ENCODE data around the gene CEP170B. TPM values are rescaled to one million over a fixed set of nuclear protein-coding genes. Genes with fewer than 3 reads are reported as not detected.

CEP170B gene
- total and polyA plus RNA-seq, 9 of the 15 experiments (the other 6 are each of a cell fraction or from before 2014, with no cell fraction given), result 0.01 to 10.2 (median 2.2) TPM

- BruUV-seq (replicated peaks), result no TSS peak
- FAIRE-seq (no peak), ATAC-seq (no peak), DNase-seq (ENCODE audit: extremely low read depth in 1 of 4, low spot score in 3 of 4) (no peak)
- Histone ChIP-seq H3K36me3 (ENCODE audit: control insufficient read depth, insufficient read depth, low read length) (no peaks in the 10 kb centered on the region), H3K79me2 (ENCODE audit: control insufficient read depth, insufficient read depth, low read length) (no peaks in the 10 kb centered on the region), H3K4me3 (no peak overlapping the region), H3K9me3 (replicated peaks; ENCODE audit: control insufficient read depth, insufficient read depth, low read depth, low read length) (0 out of 2 replicates have a peak, but pooled peaks cover 2% of the 10 kb centered on the region), H2AFZ (ENCODE audit: low read depth, low read length) (no peak overlapping the region), H3K27me3 (ENCODE audit: control insufficient read depth in 2 of 2, insufficient read depth in 2 of 2, low read length in 2 of 2) (no peaks in the 10 kb centered on the region), H3K9me1 (ENCODE audit: control insufficient read depth, insufficient read depth, low read length) (no peaks in the 10 kb centered on the region), H3K4me1 (replicated peaks in 1 of 2; ENCODE audit: control insufficient read depth in 2 of 2, insufficient read depth in 2 of 2, low read length in 2 of 2) (peaks cover 0 to 43% of the 10 kb centered on the region in 2 experiments; a peak in 2 of 5 replicates), H3K9ac (ENCODE audit: insufficient read depth in 1 of 2, low read depth in 2 of 2, low read length in 2 of 2) (no peak overlapping the region), H3K27ac (ENCODE audit: extremely low read depth, low read depth, low read length) (no peak overlapping the region), H4K20me1 (replicated peaks; ENCODE audit: control insufficient read depth, insufficient read depth, low read length) (no peaks in the 10 kb centered on the region), H3K4me2 (ENCODE audit: insufficient read depth, low read length) (no peak overlapping the region)
- 23% methylated on average over 4 of the region's 4 CpGs for WGBS (ENCODE audit: insufficient coverage, low coverage, missing lambda C conversion rate)
- intact Hi-C loops (cut with micrococcal nuclease), result no loop called here
- TF ChIP-seq BCL6 (CRISPR knock-in tag; IDR thresholded peaks at IDR 0.05) (no peak), YY1 (IDR thresholded peaks at IDR 0.05; ENCODE audit: borderline replicate concordance in 1 of 3, control insufficient read depth in 1 of 3, extremely low read depth in 1 of 3, insufficient read depth in 3 of 3, insufficient read length in 1 of 3, insufficient replicate concordance in 2 of 3, low read depth in 1 of 3, low read length in 2 of 3) (peak in 1 of 3 experiments; percentile 10), SREBF2 (CRISPR knock-in tag; IDR thresholded peaks at IDR 0.05) (no peak), CBX3 (IDR thresholded peaks at IDR 0.05; ENCODE audit: borderline replicate concordance in 1 of 2, low read length in 2 of 2) (peak in 1 of 2 experiments; percentile 65; a peak in 1 of 3 replicates), TRIM28 (IDR thresholded peaks at IDR 0.05) (peak; percentile 34; the same call in 1 of the 2 replicates), ZNF12 (CRISPR knock-in tag; IDR thresholded peaks at IDR 0.05) (no peak), FOSL1 (tag; conservative IDR thresholded peaks at IDR 0.05) (no peak), ZNF311 (CRISPR knock-in tag; IDR thresholded peaks at IDR 0.05) (no peak), CBX5 (IDR thresholded peaks at IDR 0.05; ENCODE audit: borderline replicate concordance, low read depth) (0 out of 2 replicates have a peak, but pooled peaks have one; percentile 15), ZNF717 (CRISPR knock-in tag; IDR thresholded peaks at IDR 0.05) (no peak), TRIM24 (IDR thresholded peaks at IDR 0.05) (0 out of 4 replicates have a peak, but pooled peaks of 1 of the 2 experiments have one; percentile 38)
- TF ChIP-seq, protein P1, sequence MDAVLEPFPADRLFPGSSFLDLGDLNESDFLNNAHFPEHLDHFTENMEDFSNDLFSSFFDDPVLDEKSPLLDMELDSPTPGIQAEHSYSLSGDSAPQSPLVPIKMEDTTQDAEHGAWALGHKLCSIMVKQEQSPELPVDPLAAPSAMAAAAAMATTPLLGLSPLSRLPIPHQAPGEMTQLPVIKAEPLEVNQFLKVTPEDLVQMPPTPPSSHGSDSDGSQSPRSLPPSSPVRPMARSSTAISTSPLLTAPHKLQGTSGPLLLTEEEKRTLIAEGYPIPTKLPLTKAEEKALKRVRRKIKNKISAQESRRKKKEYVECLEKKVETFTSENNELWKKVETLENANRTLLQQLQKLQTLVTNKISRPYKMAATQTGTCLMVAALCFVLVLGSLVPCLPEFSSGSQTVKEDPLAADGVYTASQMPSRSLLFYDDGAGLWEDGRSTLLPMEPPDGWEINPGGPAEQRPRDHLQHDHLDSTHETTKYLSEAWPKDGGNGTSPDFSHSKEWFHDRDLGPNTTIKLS (IDR thresholded peaks at IDR 0.05; ENCODE audit: borderline replicate concordance, low read depth), result peak; percentile 75; the same call in 1 of the 2 replicates
- TF ChIP-seq, protein P2, sequence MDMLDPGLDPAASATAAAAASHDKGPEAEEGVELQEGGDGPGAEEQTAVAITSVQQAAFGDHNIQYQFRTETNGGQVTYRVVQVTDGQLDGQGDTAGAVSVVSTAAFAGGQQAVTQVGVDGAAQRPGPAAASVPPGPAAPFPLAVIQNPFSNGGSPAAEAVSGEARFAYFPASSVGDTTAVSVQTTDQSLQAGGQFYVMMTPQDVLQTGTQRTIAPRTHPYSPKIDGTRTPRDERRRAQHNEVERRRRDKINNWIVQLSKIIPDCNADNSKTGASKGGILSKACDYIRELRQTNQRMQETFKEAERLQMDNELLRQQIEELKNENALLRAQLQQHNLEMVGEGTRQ (CRISPR knock-in tag; IDR thresholded peaks at IDR 0.05), result peak; percentile 32; the same call in 1 of the 2 replicates
- ChIA-PET POLR2A (interaction anchor here (0.8 to 1.1 kb wide), 2 partner anchors 15 to 25 kb away, joined by 3 read pairs; no protein-coding TSS in a partner anchor), CTCF (ENCODE audit: low intra/inter-chr PET ratio) (interaction anchor here (0.6 kb wide), 1 partner anchor 568 kb away, joined by 3 read pairs; no protein-coding TSS in a partner anchor)
- in situ Hi-C loops (cut with MboI), result no loop called here
Measured at GRCh38 chr14:104923640-104924420, 58.8 kb downstream of the CEP170B start.

All from K562 (cell line).